Right atrium auricular region (tissue), 2 donors: ENCODE results near the gene GZMM. TPM values are rescaled to one million over a fixed set of nuclear protein-coding genes. Genes with fewer than 3 reads are reported as not detected.
"Not testable (repeated sequence)": the region's sequence is repeated elsewhere in the genome, so short reads cannot be mapped to it uniquely, and the experiment has no call there.

Experiments used
- DNase-seq: peaks from one replicate; pipeline ENCODE4 v3.0.0-alpha.2; 2019; ENCODE audit warnings: low spot score
- H3K27ac ChIP-seq, 2 donors: fragments of 200-600 bp; sonication (generic); 1 replicate in 1 of 2; 2 replicates in 1 of 2; pipeline ENCODE4 v1.5.1; 2016 to 2019
- H3K27me3 ChIP-seq, 2 donors: fragments of 200-600 bp; sonication (generic); one replicate each; pipeline versions ENCODE4 v1.5.1 to v1.6.0; 2017 to 2019
- H3K36me3 ChIP-seq: fragments of 200-600 bp; sonication (generic); one replicate; pipeline ENCODE4 v1.5.1; 2016
- H3K4me1 ChIP-seq, 2 donors: fragments of 200-600 bp; sonication (generic); one replicate each; pipeline versions ENCODE4 v1.5.1 to v1.6.0; 2017 to 2019
- H3K4me3 ChIP-seq, 2 donors: fragments of 200-600 bp; sonication (generic); 1 replicate in 1 of 2; 2 replicates in 1 of 2; pipeline ENCODE4 v1.5.1; 2017 to 2019; ENCODE audit warnings: mild to moderate bottlenecking in 1 of 2, moderate library complexity in 1 of 2
- H3K9me3 ChIP-seq, 2 donors: fragments of 200-600 bp; sonication (generic); one replicate each; pipeline ENCODE4 v1.5.1; 2019
- CTCF ChIP-seq, 2 donors: fragments of 200-600 bp; sonication (generic); IDR thresholded peaks; one replicate each; pipeline ENCODE4 v1.5.1; 2019; ENCODE audit warnings: antibody characterized with exemption in 2 of 2
- total RNA-seq, 2 donors: library from RNA; depleted of rRNA; stranded (reverse); fragments of >200 nt; gene quantifications; one replicate each; pipeline ENCODE4 v1.1.0, GENCODE V29; 2016

GZMM gene
- total RNA-seq, 2 donors from 2014 or later = 0.79 TPM; not detected in 1

- TF ChIP-seq CTCF (IDR thresholded peaks at IDR 0.05) = no peak
- Histone ChIP-seq H3K4me3 (no peak overlapping the region), H3K4me1 (peaks cover 0 to 48% of the 10 kb centered on the region in 2 donors), H3K27ac (peak overlapping the region; percentile 10 to 21), H3K9me3 (no peaks in the 10 kb centered on the region), H3K36me3 (peaks cover 52% of the 10 kb centered on the region), H3K27me3 (no peaks in the 10 kb centered on the region)
- DNase-seq = no peak
Observed at GRCh38 chr19:581399-582111, 37.7 kb downstream of the GZMM start.

DNA sequence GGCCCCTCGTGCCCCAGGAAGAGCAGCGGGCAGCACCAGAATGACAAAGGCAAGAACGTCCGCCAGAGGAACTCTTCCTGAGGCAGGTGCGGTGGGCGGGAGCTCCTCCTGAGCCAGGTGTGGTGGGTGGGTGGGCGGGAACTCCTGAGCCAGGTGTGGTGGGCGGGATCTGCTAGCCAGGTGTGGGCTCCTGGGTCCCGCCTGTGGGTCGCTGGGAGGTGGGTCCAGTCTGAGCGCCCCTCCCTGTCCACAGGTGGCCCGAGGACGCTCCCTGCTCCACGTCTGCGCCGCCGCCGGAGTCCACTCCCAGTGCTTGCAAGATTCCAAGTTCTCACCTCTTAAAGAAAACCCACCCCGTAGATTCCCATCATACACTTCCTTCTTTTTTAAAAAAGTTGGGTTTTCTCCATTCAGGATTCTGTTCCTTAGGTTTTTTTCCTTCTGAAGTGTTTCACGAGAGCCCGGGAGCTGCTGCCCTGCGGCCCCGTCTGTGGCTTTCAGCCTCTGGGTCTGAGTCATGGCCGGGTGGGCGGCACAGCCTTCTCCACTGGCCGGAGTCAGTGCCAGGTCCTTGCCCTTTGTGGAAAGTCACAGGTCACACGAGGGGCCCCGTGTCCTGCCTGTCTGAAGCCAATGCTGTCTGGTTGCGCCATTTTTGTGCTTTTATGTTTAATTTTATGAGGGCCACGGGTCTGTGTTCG, 38.8 kb downstream of the GZMM start:
- peaks cover 51% of the 10 kb centered on the region for H3K36me3 ChIP-seq
- DNase-seq = no peak
- H3K27me3 ChIP-seq = no peaks in the 10 kb centered on the region
- no peaks in the 10 kb centered on the region for H3K9me3 ChIP-seq
- no peak for TF ChIP-seq CTCF (IDR thresholded peaks at IDR 0.05)
- peaks cover 0 to 37% of the 10 kb centered on the region in 2 donors for H3K4me1 ChIP-seq
- H3K27ac ChIP-seq = no peak overlapping the region
- H3K4me3 ChIP-seq = no peak overlapping the region

- Histone ChIP-seq H3K27ac (no peak overlapping the region), H3K27me3 (peaks cover 0 to under 1% of the 10 kb centered on the region in 2 donors), H3K9me3 (no peaks in the 10 kb centered on the region), H3K4me3 (no peak overlapping the region), H3K36me3 (peaks cover 44% of the 10 kb centered on the region), H3K4me1 (peaks cover 0 to 35% of the 10 kb centered on the region in 2 donors)
- TF ChIP-seq CTCF (IDR thresholded peaks at IDR 0.05) = no peak
- no peak for DNase-seq
Observed at GRCh38 chr19:583198-583967, 39.5 kb downstream of the GZMM start.

DNA sequence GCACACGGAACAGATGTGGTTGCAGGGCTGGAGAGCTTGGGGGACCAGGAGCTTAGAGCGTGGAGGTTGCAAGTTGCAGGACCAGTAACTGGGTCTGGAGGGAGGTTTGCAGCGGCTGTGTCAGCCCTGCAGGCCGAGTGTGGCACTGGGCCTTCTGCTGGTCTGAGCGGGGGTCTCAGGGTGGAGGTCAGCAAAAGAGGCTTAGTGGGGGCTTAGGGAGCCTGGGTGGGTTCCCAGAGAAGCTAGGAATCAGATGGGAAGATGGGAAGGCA, 40.1 kb downstream of the GZMM start:
- Histone ChIP-seq H3K36me3 (peaks cover 43% of the 10 kb centered on the region), H3K4me3 (no peak overlapping the region), H3K9me3 (no peaks in the 10 kb centered on the region), H3K4me1 (peaks cover 0 to 38% of the 10 kb centered on the region in 2 donors), H3K27ac (no peak overlapping the region), H3K27me3 (peaks cover 0 to 6% of the 10 kb centered on the region in 2 donors)
- no peak for TF ChIP-seq CTCF (IDR thresholded peaks at IDR 0.05)
- no peak for DNase-seq

GRCh38 chr19:584240-585001, 40.6 kb downstream of the GZMM start:
- Histone ChIP-seq H3K27me3 (peaks cover 0 to 11% of the 10 kb centered on the region in 2 donors), H3K36me3 (peaks cover 40% of the 10 kb centered on the region), H3K9me3 (no peaks in the 10 kb centered on the region), H3K4me1 (peaks cover 0 to 39% of the 10 kb centered on the region in 2 donors), H3K27ac (no peak overlapping the region), H3K4me3 (no peak overlapping the region)
- TF ChIP-seq CTCF (IDR thresholded peaks at IDR 0.05) = peak; percentile 83 to 87
- DNase-seq = no peak

GRCh38 chr19:585146-585545, 41.3 kb downstream of the GZMM start:
- not testable (repeated sequence) for H3K9me3 ChIP-seq, H3K4me3 ChIP-seq, DNase-seq, H3K27ac ChIP-seq
- H3K4me1 ChIP-seq = peaks cover 0 to 33% of the 10 kb centered on the region in 2 donors
- peaks cover 0 to 12% of the 10 kb centered on the region in 2 donors for H3K27me3 ChIP-seq
- peaks cover 33% of the 10 kb centered on the region for H3K36me3 ChIP-seq
